ENCODE measurements around the gene IFITM2.

- no peak for TF ChIP-seq CEBPZ (IDR thresholded peaks at IDR 0.05; ENCODE audit: low read length)
- no peak for TF ChIP-seq EZH2 (conservative IDR thresholded peaks at IDR 0.05; ENCODE audit: low read depth, low read length)
- no peak for TF ChIP-seq ZNF530 (CRISPR knock-in tag; IDR thresholded peaks at IDR 0.05; ENCODE audit: low read depth)
- TF ChIP-seq TFDP1 (CRISPR knock-in tag; IDR thresholded peaks at IDR 0.05; ENCODE audit: borderline replicate concordance) = no peak
- TF ChIP-seq CTCF (CRISPR knock-in tag; IDR thresholded peaks at IDR 0.05) = no peak
- TF ChIP-seq FOXK2 (IDR thresholded peaks at IDR 0.05) = no peak
- TF ChIP-seq EP300 (IDR thresholded peaks at IDR 0.05; ENCODE audit: low read depth in 2 of 2, low read length in 2 of 2) = no peak
- no peak for TF ChIP-seq EP300 (CRISPR knock-in tag; IDR thresholded peaks at IDR 0.05; ENCODE audit: borderline replicate concordance)
- no peak for TF ChIP-seq NR3C1 (CRISPR knock-in tag; IDR thresholded peaks at IDR 0.05)
- TF ChIP-seq JUN (CRISPR knock-in tag; IDR thresholded peaks at IDR 0.05) = no peak
Observed at GRCh38 chr11:328012-328411, 20.4 kb downstream of the IFITM2 start.

Measured in HepG2 (cell line).